DMS153 treated with DMSO at 0.1 percent for 48 hours (cell line): ENCODE results near the gene GP1BA.

Source experiments
- DNase-seq: peaks from one replicate; lab custom pipeline; 2025; ENCODE audit not compliant: unreplicated experiment; lab: John Stamatoyannopoulos, UW

GP1BA gene

GRCh38 chr17:4931963-4932362 is at the start of gene GP1BA:
GP1BA (plus strand) TSS chr17:4932277; CDS start chr17:4932605, 328 bp downstream.
- DNase-seq, result no peak

DNA sequence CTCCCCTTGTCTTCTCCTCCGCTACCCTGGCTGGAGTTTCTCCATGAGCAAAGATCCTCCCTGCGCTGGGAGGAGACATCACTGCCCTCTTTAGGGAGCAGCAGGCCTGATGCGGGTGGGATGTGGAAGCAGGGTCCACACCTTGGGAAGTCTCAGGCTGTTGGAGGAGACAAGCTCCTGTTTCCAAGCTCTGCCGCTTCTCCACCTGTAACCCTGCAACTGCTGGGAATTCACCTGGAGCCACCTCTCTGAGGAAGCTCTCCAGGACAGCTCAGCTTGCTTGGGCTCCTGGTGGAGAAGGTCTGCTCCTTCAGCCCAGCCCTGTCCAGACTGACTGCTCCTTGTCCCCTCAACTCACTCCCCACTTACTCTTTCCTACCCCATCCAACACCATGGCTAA is 47.6 kb upstream of the GP1BA start:
- DNase-seq, result no peak

DNA sequence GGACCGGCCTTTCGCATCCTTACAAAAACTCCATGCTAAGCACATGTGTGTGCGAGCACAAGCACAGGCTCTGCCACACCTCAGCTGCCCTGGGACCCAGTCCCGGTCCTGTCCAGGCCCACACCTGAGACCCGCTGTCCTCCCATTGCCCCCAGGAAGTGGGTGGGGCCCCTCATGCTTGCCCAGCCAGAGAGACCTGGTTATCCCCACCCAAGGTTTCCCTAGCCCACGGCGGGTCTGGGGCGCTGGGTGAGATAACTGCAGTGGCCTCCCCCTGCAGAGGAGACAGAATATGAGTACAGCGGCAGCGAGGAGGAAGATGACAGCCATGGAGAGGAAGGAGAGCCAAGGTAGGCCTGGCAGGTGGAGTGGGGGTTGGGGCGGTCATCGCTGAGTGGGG is 45.2 kb upstream of the GP1BA start:
- DNase-seq, result no peak

- no peak for DNase-seq
Measured at GRCh38 chr17:4887581-4887980, 44.5 kb upstream of the GP1BA start.

DNA sequence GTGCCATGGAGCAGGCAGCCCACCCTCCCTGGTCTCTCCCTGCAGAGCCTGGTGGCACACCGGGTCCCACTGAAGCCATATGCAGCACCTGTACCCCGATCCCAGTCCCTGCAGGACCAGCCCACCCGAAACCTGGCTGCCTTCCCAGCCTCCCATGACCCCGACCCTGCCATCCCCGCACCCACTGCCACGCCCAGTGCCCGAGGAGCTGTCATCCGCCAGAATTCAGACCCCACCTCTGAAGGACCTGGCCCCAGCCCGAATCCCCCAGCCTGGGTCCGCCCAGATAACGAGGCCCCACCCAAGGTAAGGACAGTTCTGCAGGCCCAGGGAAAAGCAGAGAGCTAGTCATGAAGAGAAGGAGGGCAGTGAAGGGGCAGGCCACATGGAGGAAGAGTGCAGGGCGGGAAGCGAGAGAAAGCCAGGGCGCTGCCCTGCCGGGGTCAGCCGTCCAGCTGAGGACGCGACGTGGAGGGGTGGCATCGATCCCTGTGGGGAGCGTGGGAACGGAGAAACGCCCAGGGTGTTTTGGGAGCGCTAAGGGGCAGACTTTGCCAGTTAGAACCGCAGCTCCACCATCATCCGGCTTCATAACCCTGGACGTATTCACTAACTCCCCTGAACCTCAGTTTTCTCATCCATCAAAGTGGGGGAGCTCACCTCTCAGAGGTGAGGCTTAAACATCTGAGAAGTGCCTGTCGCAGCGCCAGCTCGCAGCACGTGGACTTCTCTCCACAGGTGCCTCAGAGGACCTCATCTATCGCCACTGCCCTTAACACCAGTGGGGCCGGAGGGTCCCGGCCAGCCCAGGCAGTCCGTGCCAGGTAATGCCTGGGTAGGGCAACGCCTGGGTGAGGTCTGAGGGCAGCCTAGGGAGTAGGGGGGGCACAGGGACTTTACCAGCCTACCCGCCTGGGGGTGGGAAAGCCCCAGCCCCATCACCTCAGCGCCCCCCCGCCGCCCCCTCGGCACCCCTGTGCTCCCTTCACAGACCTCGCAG is 40.4 kb upstream of the GP1BA start:
- DNase-seq, result no peak

DNA sequence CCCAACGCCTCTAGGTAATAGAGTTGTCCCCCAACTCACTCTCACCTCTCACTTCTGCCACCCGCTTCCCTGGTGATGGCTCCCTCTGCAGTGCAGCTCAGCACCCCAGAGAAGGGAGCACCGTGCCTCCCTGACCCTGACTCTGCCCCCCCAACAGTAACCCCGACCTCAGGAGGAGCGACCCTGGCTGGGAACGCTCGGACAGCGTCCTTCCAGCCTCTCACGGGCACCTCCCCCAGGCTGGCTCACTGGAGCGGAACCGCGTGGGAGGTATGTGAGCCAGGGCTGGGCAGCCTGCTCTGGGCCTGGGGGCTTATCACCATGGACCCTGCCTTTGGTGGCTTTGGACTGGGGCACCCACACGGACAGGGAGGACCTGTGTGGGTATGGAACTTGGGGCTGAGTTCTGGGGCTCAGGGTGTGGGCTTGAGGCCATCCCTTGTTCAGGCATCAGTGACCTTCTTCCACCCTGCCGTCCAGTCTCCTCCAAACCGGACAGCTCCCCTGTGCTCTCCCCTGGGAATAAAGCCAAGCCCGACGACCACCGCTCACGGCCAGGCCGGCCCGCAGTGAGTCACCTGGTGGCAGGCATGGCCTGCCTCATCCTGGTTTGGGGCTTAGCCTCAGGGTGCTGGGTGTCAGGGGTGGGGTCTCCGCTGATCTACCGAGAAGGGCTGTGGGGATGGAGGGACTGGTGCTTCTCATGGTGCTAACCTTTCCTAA is 39.4 kb upstream of the GP1BA start:
- no peak for DNase-seq

GRCh38 chr17:4893272-4893671 is 38.8 kb upstream of the GP1BA start:
- DNase-seq, result no peak

DNA sequence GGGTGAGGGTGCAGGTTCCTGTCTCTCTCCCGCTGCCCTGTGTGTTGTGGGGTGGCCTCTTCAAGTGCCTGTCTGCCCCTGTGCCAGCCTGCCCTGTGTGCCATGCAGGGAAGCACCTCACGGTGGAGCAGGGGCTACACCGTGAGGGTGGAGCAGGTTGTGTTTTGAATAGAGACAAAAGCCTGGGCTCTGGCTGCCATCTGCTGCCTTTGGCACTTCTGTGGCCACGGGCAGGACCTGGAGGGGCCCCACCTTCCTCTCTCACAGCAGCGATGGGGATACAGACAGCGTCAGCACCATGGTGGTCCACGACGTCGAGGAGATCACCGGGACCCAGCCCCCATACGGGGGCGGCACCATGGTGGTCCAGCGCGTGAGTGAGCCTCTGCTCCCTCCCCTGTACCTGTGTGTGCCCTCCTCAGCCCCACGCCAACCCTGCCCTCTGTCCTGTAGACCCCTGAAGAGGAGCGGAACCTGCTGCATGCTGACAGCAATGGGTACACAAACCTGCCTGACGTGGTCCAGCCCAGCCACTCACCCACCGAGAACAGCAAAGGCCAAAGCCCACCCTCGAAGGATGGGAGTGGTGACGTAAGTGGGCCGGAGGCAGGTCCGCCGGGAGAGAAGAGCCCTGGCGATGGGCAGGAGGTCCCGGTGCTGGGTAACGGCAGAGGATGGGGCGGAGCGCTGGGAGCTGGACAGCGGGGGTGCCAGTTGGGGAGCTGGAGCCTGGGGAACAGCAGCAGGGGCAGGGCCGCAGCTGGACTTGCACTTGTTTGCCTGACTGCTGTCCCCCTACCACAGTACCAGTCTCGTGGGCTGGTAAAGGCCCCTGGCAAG is 38.1 kb upstream of the GP1BA start:
- no peak for DNase-seq

DNA sequence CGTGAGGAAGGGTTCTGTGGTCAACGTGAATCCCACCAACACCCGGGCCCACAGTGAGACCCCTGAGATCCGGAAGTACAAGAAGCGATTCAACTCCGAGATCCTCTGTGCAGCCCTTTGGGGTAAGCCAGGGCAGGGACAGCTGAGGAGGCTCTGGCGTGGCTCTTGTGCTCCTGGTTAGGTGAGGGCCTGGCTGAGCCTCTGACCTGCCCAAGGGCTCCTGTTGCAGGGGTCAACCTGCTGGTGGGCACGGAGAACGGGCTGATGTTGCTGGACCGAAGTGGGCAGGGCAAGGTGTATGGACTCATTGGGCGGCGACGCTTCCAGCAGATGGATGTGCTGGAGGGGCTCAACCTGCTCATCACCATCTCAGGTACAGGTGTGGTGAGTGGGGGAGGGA is 37.0 kb upstream of the GP1BA start:
- DNase-seq, result no peak

DNA sequence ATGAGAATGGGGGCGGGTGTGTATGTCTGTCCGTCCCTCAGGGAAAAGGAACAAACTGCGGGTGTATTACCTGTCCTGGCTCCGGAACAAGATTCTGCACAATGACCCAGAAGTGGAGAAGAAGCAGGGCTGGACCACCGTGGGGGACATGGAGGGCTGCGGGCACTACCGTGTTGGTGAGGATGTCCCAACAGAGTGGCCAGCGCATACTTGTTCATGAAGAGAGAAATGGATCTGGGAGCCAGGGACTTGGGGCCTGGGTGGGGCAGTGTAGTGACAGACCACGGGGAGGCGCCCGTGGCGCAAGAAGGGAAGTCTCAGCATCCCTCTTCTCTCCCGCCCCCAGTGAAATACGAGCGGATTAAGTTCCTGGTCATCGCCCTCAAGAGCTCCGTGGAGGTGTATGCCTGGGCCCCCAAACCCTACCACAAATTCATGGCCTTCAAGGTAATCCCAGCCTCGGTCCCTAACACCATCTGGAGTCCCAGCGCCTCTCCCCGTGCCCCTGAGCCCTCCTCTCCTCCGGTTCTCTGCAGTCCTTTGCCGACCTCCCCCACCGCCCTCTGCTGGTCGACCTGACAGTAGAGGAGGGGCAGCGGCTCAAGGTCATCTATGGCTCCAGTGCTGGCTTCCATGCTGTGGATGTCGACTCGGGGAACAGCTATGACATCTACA is 36.3 kb upstream of the GP1BA start:
- DNase-seq, result no peak

DNA sequence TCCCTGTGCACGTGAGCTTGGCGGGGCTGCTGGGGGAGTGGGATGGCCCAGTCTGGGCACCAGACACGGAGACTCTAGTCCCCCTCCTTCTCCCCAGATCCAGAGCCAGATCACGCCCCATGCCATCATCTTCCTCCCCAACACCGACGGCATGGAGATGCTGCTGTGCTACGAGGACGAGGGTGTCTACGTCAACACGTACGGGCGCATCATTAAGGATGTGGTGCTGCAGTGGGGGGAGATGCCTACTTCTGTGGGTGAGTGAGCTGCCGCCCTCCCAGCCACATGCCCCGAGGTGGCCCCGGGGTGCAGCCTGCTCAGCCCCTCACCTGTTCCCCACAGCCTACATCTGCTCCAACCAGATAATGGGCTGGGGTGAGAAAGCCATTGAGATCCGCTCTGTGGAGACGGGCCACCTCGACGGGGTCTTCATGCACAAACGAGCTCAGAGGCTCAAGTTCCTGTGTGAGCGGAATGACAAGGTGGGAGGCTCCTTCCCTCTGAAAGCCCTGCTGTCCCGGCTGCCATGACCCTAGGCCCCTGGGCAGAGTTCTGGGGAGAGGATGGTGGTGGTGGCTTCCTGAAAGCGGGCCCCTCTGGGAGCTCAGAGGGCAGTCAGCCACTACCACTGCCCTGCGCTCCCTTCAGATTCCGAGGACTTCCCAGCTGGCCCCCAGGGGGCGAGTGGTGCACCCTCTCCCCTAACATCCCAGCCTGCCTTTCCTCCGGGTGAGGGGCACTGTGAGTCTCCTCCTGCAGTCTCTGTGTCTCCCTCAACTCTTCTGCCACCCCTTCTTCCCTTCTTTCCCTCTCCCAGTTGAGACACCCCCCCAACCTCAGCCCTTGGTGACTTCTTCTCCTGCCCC is 35.5 kb upstream of the GP1BA start:
- DNase-seq, result no peak

DNA sequence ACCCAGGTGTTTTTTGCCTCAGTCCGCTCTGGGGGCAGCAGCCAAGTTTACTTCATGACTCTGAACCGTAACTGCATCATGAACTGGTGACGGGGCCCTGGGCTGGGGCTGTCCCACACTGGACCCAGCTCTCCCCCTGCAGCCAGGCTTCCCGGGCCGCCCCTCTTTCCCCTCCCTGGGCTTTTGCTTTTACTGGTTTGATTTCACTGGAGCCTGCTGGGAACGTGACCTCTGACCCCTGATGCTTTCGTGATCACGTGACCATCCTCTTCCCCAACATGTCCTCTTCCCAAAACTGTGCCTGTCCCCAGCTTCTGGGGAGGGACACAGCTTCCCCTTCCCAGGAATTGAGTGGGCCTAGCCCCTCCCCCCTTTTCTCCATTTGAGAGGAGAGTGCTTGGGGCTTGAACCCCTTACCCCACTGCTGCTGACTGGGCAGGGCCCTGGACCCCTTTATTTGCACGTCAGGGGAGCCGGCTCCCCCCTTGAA is 34.8 kb upstream of the GP1BA start:
- no peak for DNase-seq

- no peak for DNase-seq
Measured at GRCh38 chr17:4897785-4898184, 34.3 kb upstream of the GP1BA start.

DNA sequence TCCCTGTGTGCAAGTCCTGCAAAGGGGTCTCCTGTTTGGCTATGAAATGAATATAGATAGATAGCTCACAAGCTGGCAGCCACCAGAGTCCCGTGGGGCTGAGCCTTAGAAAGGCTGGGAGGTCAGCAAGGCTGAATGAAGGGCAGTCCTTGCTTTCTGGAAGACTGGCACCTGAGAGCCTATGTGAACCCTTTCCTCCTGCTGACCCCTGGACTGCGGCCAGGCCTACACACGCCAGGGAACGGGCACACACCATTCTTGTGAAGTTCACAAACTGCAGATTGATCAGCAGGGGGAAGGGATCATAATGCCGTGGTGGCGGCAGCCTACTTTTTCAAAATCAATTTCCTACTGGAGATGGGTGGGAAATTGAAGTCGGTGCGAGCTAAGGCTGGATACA is 33.7 kb upstream of the GP1BA start:
- DNase-seq, result no peak

DNA sequence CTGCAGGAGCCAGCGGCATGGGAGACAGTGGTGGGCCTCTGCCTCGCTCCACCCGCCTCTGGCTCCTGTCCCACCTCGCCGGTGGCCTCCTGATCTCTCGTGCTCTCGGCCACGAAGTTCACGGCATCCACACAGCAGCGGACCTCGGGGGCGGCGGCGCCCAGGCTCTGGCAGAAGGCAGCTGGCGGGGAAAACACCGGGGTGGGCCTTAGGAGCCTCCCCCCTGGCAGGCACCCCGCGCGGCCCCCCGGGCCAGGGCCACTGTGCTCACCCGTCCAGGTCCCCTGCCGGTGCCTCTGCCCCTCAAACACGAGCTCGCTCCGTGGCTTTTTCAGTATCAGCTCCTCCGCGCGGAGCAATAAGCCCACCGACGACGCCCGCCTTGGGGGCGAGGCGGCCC is 33.1 kb upstream of the GP1BA start:
- no peak for DNase-seq

GRCh38 chr17:4899341-4900230 is 32.5 kb upstream of the GP1BA start, which contains the start of gene C17orf107:
C17orf107 (plus strand) TSS chr17:4899536; CDS start chr17:4899763, 227 bp downstream.
- peak; percentile 1 for DNase-seq

GRCh38 chr17:4900231-4901107 is 31.6 kb upstream of the GP1BA start:
- no peak for DNase-seq
